ENCODE data around the gene CCSER1. TPM values are rescaled to one million over a fixed set of nuclear protein-coding genes. Genes with fewer than 3 reads are reported as not detected.

CCSER1 gene
- total and polyA plus RNA-seq, 2 donors (not counting 1 experiment from before 2014, with no cell fraction given) = 10.7 to 39.5 TPM

GRCh38 chr4:90841676-90842075 is 714.5 kb downstream of the CCSER1 start:
- Histone ChIP-seq H3K9me3 (ENCODE audit: control extremely low read depth in 1 of 3, control insufficient read depth in 2 of 3, insufficient read depth in 1 of 3, low read length in 2 of 3) (no peaks in the 10 kb centered on the region), H3K4me1 (ENCODE audit: control insufficient read depth in 2 of 2, insufficient read depth in 2 of 2, low read length in 2 of 2) (no peaks in the 10 kb centered on the region), H3K79me2 (ENCODE audit: control insufficient read depth, insufficient read depth, low read length) (no peaks in the 10 kb centered on the region), H3K36me3 (replicated peaks in 1 of 2; ENCODE audit: control extremely low read depth in 1 of 2, control insufficient read depth in 1 of 2, extremely low read depth in 1 of 2, insufficient read depth in 2 of 2, low read length in 1 of 2) (no peaks in the 10 kb centered on the region), H3K27me3 (replicated peaks in 1 of 4; ENCODE audit: control extremely low read depth in 1 of 4, control insufficient read depth in 3 of 4, insufficient read depth in 4 of 4, low read length in 3 of 4) (no peaks in the 10 kb centered on the region), H3K4me2 (replicated peaks; ENCODE audit: low read depth, low read length, poor library complexity, severe bottlenecking) (no peak overlapping the region), H4K20me1 (ENCODE audit: control insufficient read depth, insufficient read depth, low read length, poor library complexity, severe bottlenecking) (no peaks in the 10 kb centered on the region), H3K4me3 (ENCODE audit: control extremely low read depth in 1 of 5, extremely low read depth in 1 of 5, insufficient read depth in 1 of 5, low read depth in 2 of 5, low read length in 4 of 5) (no peak overlapping the region), H2AFZ (ENCODE audit: insufficient read depth, low read depth, low read length, poor library complexity, severe bottlenecking) (no peak overlapping the region), H3K27ac (ENCODE audit: low read length in 2 of 2) (no peak overlapping the region), H3K9ac (ENCODE audit: low read length) (no peak overlapping the region)
- ChIA-PET POLR2A (no interaction called here), CTCF (no interaction called here)
- intact Hi-C loops (cut with micrococcal nuclease) = no loop called here
- ATAC-seq (ENCODE audit: low read depth) = no peak
- DNase-seq = no peak
- Mint-ChIP-seq H3K4me1 (no peaks in the 10 kb centered on the region), H3K27me3 (no peaks in the 10 kb centered on the region), H3K9me3 (ENCODE audit: insufficient read depth) (no peaks in the 10 kb centered on the region), H3K27ac (no peak overlapping the region), H3K4me3 (no peak overlapping the region)
- WGBS (ENCODE audit: insufficient coverage) = no CpG with 5 or more reads among the region's 1 CpG
- TF ChIP-seq CTCF (IDR thresholded peaks at IDR 0.05) (no peak), EZH2 (IDR thresholded peaks at IDR 0.05; ENCODE audit: borderline replicate concordance, insufficient read depth, low read depth, low read length, poor library complexity, severe bottlenecking) (no peak)

DNA sequence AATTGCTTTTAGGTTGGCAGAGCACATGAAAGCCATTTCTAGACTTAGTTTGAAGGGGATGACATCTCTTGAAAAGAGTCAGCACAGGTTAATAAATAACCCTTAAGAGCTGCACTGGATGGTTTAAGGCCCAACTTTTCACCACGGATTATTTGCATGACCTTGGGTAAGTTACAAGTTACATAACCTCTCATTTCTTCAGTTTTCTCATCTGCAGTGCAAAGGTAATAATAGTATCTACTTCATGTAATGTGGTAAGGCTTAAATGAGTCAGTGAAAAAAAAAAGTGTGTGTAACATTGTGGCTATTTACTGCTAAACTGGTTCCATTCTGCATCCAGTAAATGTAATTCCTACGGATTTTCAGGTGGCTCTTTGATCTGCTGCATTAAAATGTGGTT is 715.8 kb downstream of the CCSER1 start:
- no peaks in the 10 kb centered on the region for H3K27me3 ChIP-seq (replicated peaks in 1 of 4; ENCODE audit: control extremely low read depth in 1 of 4, control insufficient read depth in 3 of 4, insufficient read depth in 4 of 4, low read length in 3 of 4)
- no peaks in the 10 kb centered on the region for H3K79me2 ChIP-seq (ENCODE audit: control insufficient read depth, insufficient read depth, low read length)
- 80% methylated on average over 1 of the region's 2 CpGs for WGBS (ENCODE audit: insufficient coverage)
- H3K9me3 Mint-ChIP-seq (ENCODE audit: insufficient read depth) = no peaks in the 10 kb centered on the region
- no peaks in the 10 kb centered on the region for H3K27me3 Mint-ChIP-seq
- ATAC-seq (ENCODE audit: low read depth) = no peak
- POLR2A ChIA-PET = no interaction called here
- TF ChIP-seq CTCF (IDR thresholded peaks at IDR 0.05) (no peak), EZH2 (IDR thresholded peaks at IDR 0.05; ENCODE audit: borderline replicate concordance, insufficient read depth, low read depth, low read length, poor library complexity, severe bottlenecking) (no peak)
- H4K20me1 ChIP-seq (ENCODE audit: control insufficient read depth, insufficient read depth, low read length, poor library complexity, severe bottlenecking) = no peaks in the 10 kb centered on the region
- no peaks in the 10 kb centered on the region for H3K4me1 ChIP-seq (ENCODE audit: control insufficient read depth in 2 of 2, insufficient read depth in 2 of 2, low read length in 2 of 2)
- H3K27ac ChIP-seq (ENCODE audit: low read length in 2 of 2) = no peak overlapping the region
- H3K4me1 Mint-ChIP-seq = no peaks in the 10 kb centered on the region
- H3K4me2 ChIP-seq (replicated peaks; ENCODE audit: low read depth, low read length, poor library complexity, severe bottlenecking) = no peak overlapping the region
- CTCF ChIA-PET = no interaction called here
- intact Hi-C loops (cut with micrococcal nuclease) = no loop called here
- H3K4me3 ChIP-seq (ENCODE audit: control extremely low read depth in 1 of 5, extremely low read depth in 1 of 5, insufficient read depth in 1 of 5, low read depth in 2 of 5, low read length in 4 of 5) = no peak overlapping the region
- no peak for DNase-seq
- H3K27ac Mint-ChIP-seq = no peak overlapping the region
- H3K9me3 ChIP-seq (ENCODE audit: control extremely low read depth in 1 of 3, control insufficient read depth in 2 of 3, insufficient read depth in 1 of 3, low read length in 2 of 3) = no peaks in the 10 kb centered on the region
- no peak overlapping the region for H3K9ac ChIP-seq (ENCODE audit: low read length)
- H2AFZ ChIP-seq (ENCODE audit: insufficient read depth, low read depth, low read length, poor library complexity, severe bottlenecking) = no peak overlapping the region
- H3K36me3 ChIP-seq (replicated peaks in 1 of 2; ENCODE audit: control extremely low read depth in 1 of 2, control insufficient read depth in 1 of 2, extremely low read depth in 1 of 2, insufficient read depth in 2 of 2, low read length in 1 of 2) = no peaks in the 10 kb centered on the region
- no peak overlapping the region for H3K4me3 Mint-ChIP-seq

All from B cell (primary cell).